ENCODE data around the gene NOX3. TPM values are rescaled to one million over a fixed set of nuclear protein-coding genes. Genes with fewer than 3 reads are reported as not detected.

NOX3 gene
- total RNA-seq = not detected
- long read RNA-seq = 0 reads

DNA sequence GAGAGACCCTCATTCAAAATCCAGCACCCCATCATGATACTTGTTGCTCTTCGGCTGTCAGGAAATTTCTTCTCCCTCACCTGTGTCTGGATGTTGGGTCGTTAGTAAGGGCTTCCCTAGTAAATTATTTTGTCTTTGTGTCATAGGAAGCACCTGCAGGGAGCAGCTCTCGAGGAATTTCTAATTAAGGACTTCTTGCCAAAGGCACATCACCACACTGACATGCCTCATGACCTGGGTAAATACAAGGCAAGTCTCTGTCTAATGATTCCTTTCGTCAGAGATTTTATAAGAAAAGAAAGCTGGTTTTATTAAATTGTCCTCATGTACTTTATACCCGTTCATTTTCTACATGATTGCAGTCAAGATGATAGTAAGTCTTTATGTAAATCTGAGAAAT lies at the start of gene NOX3:
TSS of gene NOX3 (minus strand) at position 74 of the 400 bp plus-strand sequence. CDS start at position 35, 39 bp downstream.
- H3K4me3 ChIP-seq = no peak within 1 kb of the TSS
- no peak for DNase-seq
- intact Hi-C loops (cut with micrococcal nuclease) = no loop called here
- TF ChIP-seq, protein P1, sequence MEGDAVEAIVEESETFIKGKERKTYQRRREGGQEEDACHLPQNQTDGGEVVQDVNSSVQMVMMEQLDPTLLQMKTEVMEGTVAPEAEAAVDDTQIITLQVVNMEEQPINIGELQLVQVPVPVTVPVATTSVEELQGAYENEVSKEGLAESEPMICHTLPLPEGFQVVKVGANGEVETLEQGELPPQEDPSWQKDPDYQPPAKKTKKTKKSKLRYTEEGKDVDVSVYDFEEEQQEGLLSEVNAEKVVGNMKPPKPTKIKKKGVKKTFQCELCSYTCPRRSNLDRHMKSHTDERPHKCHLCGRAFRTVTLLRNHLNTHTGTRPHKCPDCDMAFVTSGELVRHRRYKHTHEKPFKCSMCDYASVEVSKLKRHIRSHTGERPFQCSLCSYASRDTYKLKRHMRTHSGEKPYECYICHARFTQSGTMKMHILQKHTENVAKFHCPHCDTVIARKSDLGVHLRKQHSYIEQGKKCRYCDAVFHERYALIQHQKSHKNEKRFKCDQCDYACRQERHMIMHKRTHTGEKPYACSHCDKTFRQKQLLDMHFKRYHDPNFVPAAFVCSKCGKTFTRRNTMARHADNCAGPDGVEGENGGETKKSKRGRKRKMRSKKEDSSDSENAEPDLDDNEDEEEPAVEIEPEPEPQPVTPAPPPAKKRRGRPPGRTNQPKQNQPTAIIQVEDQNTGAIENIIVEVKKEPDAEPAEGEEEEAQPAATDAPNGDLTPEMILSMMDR (IDR thresholded peaks at IDR 0.05; ENCODE audit: borderline replicate concordance) = no peak
- no peaks in the 10 kb centered on the region for H3K4me1 ChIP-seq
- H3K27me3 ChIP-seq (ENCODE audit: low read depth) = peaks cover 23% of the 10 kb centered on the region
- H3K27ac ChIP-seq (replicated peaks) = no peak within 1 kb of the TSS
- no peaks in the 10 kb centered on the region for H3K36me3 ChIP-seq
- no peaks in the 10 kb centered on the region for H3K9me3 ChIP-seq (replicated peaks)

GRCh38 chr6:155504848-155505607 lies 49.4 kb upstream of the NOX3 start:
- TF ChIP-seq, protein P1 (IDR thresholded peaks at IDR 0.05; ENCODE audit: borderline replicate concordance) = no peak
- Histone ChIP-seq H3K36me3 (no peaks in the 10 kb centered on the region), H3K9me3 (replicated peaks) (peaks cover 10% of the 10 kb centered on the region), H3K4me1 (peaks cover 9% of the 10 kb centered on the region), H3K27ac (replicated peaks) (no peak overlapping the region), H3K27me3 (ENCODE audit: low read depth) (no peaks in the 10 kb centered on the region), H3K4me3 (no peak overlapping the region)
- DNase-seq = no peak
- intact Hi-C loops (cut with micrococcal nuclease) = no loop called here

- Histone ChIP-seq H3K27ac (replicated peaks) (no peak overlapping the region), H3K27me3 (ENCODE audit: low read depth) (no peaks in the 10 kb centered on the region), H3K9me3 (replicated peaks) (peaks cover 10% of the 10 kb centered on the region), H3K36me3 (no peaks in the 10 kb centered on the region), H3K4me1 (peaks cover 9% of the 10 kb centered on the region), H3K4me3 (no peak overlapping the region)
- no peak for DNase-seq
- intact Hi-C loops (cut with micrococcal nuclease) = no loop called here
- TF ChIP-seq, protein P1 (IDR thresholded peaks at IDR 0.05; ENCODE audit: borderline replicate concordance) = no peak
These were observed 46.8 kb upstream of the NOX3 start for GRCh38 chr6:155502393-155502792.

- Histone ChIP-seq H3K27ac (replicated peaks) (no peak overlapping the region), H3K4me3 (no peak overlapping the region), H3K36me3 (no peaks in the 10 kb centered on the region), H3K4me1 (peaks cover 3% of the 10 kb centered on the region), H3K9me3 (replicated peaks) (peaks cover 10% of the 10 kb centered on the region), H3K27me3 (ENCODE audit: low read depth) (no peaks in the 10 kb centered on the region)
- no peak for DNase-seq
- intact Hi-C loops (cut with micrococcal nuclease) = no loop called here
- TF ChIP-seq, protein P1 (IDR thresholded peaks at IDR 0.05; ENCODE audit: borderline replicate concordance) = no peak
These were observed 43.9 kb upstream of the NOX3 start for GRCh38 chr6:155499574-155499973.

DNA sequence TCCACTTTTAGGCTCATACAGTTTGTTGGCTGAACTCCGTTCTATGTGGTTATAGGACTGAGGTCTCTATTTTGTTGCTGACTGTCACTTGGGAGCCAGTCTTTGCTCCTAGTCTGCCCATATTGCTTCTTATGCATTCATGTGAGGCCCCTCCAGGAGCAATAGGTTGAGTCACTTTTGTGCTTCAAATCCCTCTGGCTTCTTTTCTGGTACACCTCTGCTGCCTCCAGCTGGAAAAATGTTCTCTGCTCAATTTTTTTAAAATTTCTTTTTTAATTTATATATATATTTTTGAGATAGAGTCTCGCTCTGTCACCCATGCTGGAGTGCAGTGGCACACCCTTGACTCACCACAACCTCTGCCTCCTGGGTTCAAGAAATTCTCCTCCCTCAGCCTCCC lies 42.7 kb upstream of the NOX3 start:
- no peaks in the 10 kb centered on the region for H3K36me3 ChIP-seq
- no peak overlapping the region for H3K27ac ChIP-seq (replicated peaks)
- peaks cover 3% of the 10 kb centered on the region for H3K4me1 ChIP-seq
- H3K4me3 ChIP-seq = no peak overlapping the region
- TF ChIP-seq, protein P1 (IDR thresholded peaks at IDR 0.05; ENCODE audit: borderline replicate concordance) = no peak
- DNase-seq = no peak
- H3K9me3 ChIP-seq (replicated peaks) = peaks cover 10% of the 10 kb centered on the region
- intact Hi-C loops (cut with micrococcal nuclease) = no loop called here
- no peaks in the 10 kb centered on the region for H3K27me3 ChIP-seq (ENCODE audit: low read depth)

Data from left ventricle myocardium inferior (tissue), 1 donor.